DND-41 (cell line): ENCODE data around the gene HIC1.

Source experiments
- ATAC-seq: fragments of 200-7000 bp; cut with Tn5 transposase; 3 replicates; pipeline ENCODE4 v1.9.1; 2021; ENCODE audit warnings: low read depth; ENCODE audit not compliant: insufficient read depth
- DNase-seq: peaks from one replicate; pipeline ENCODE4 v3.0.0-alpha.2; 2020
- H2AFZ ChIP-seq: 2 replicates; pipeline ENCODE4 v1.6.0; 2012; ENCODE audit warnings: low read depth, low read length
- H3K27ac ChIP-seq: 2 replicates; pipeline ENCODE4 v1.5.1; 2012; ENCODE audit warnings: low read length, inconsistent platforms
- H3K27me3 ChIP-seq: fragments of 200-600 bp; sonication (generic); 2 replicates; pipeline ENCODE4 v1.6.0; 2012; ENCODE audit warnings: low read length, mild to moderate bottlenecking, inconsistent platforms; ENCODE audit not compliant: insufficient read depth, poor library complexity
- H3K36me3 ChIP-seq: 2 replicates; pipeline ENCODE4 v1.5.1; 2012; ENCODE audit warnings: low read length, inconsistent platforms; ENCODE audit not compliant: insufficient read depth
- H3K4me1 ChIP-seq: 2 replicates; pipeline ENCODE4 v1.5.1; 2012; ENCODE audit warnings: mild to moderate bottlenecking, low read length; ENCODE audit not compliant: insufficient read depth
- H3K4me2 ChIP-seq: 2 replicates; pipeline ENCODE4 v1.6.0; 2012; ENCODE audit warnings: mild to moderate bottlenecking, moderate library complexity, low read length, inconsistent platforms; ENCODE audit not compliant: insufficient read depth
- H3K4me3 ChIP-seq, 2 experiments: fragments of 200-600 bp in 1 of 2; shearing (Covaris generic) in 1 of 2; 2 replicates each; pipeline ENCODE4 v1.5.1; 2012 to 2016; ENCODE audit warnings: inconsistent platforms in 2 of 2, low read length in 2 of 2, mild to moderate bottlenecking in 2 of 2, low read depth in 1 of 2, moderate library complexity in 1 of 2
- H3K79me2 ChIP-seq: 2 replicates; pipeline ENCODE4 v1.6.0; 2012; ENCODE audit warnings: low read length, inconsistent platforms; ENCODE audit not compliant: insufficient read depth
- H3K9ac ChIP-seq: 2 replicates; pipeline ENCODE4 v1.6.0; 2012; ENCODE audit warnings: low read depth, mild to moderate bottlenecking, inconsistent platforms, low read length, moderate library complexity
- H3K9me3 ChIP-seq: 2 replicates; pipeline ENCODE4 v1.5.1; 2012; ENCODE audit warnings: low read length, moderate library complexity, mild to moderate bottlenecking, inconsistent platforms; ENCODE audit not compliant: insufficient read depth, severe bottlenecking
- H4K20me1 ChIP-seq: 2 replicates; pipeline ENCODE4 v1.6.0; 2012; ENCODE audit warnings: low read length; ENCODE audit not compliant: insufficient read depth
- EZH2 ChIP-seq: IDR thresholded peaks from 3 replicates; pipeline ENCODE4 v1.6.1; 2012; ENCODE audit warnings: borderline replicate concordance, low read depth, mild to moderate bottlenecking, moderate library complexity, low read length, inconsistent platforms; ENCODE audit not compliant: severe bottlenecking
- TF ChIP-seq, protein P1 (sequence below): IDR thresholded peaks from 2 replicates; pipeline ENCODE4 v1.5.1; 2012; ENCODE audit warnings: borderline replicate concordance, low read length, moderate library complexity, mild to moderate bottlenecking; ENCODE audit not compliant: poor library complexity, severe bottlenecking; ENCODE audit errors: extremely low read depth

The HIC1 gene

DNA sequence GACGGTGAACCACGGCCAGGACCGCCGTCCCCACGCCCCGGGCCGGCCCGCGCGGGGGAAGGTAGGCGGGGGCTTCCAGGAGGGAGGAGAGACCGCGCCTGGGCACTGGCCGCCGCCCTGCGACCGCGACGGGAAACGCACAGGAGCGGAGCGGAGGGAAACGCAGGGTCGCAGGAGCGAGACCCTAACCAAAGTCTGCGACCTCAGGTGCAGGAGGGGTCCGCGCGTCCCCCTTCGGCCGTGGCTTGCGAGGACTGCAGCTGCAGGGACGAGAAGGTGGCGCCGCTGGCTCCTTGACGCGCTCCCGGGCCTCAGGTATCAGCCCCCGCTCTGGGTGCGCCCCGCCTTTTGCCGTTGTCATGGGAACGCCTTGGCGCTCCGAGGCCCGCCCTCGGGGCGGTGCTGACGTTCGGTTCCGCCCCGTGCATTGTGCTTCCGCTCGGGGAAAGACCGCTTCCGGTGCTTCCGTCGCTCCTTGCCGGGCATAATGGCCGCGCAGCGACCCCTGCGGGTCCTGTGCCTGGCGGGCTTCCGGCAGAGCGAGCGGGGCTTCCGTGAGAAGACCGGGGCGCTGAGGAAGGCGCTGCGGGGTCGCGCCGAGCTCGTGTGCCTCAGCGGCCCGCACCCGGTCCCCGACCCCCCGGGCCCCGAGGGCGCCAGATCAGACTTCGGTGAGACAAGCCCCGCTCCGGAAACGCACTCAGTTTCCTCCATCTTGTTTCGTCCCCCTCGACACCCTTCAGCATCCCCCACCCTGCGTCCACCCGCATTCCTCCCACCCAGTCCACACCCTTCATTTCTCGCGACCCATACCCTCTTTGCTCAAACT lies 13.1 kb upstream of the HIC1 start, which contains the start of gene OVCA2:
Gene OVCA2 (plus strand): TSS at position 462 of the 829 bp plus-strand sequence. CDS start 26 bp downstream, at position 488.
- Histone ChIP-seq H3K36me3 (peaks cover 59% of the 10 kb centered on the region), H3K79me2 (peaks cover 18% of the 10 kb centered on the region), H3K9ac (peak within 1 kb of the TSS; percentile 75), H3K4me2 (peak within 1 kb of the TSS; percentile 93), H3K9me3 (no peaks in the 10 kb centered on the region), H3K27me3 (no peaks in the 10 kb centered on the region), H4K20me1 (peaks cover 8% of the 10 kb centered on the region; the same call in 1 of the 2 replicates), H3K27ac (peak within 1 kb of the TSS; percentile 94), H3K4me3 (peak within 1 kb of the TSS; percentile 74 to 92), H3K4me1 (peaks cover 21% of the 10 kb centered on the region), H2AFZ (peak within 1 kb of the TSS; percentile 90)
- peak; percentile 94 for ATAC-seq
- TF ChIP-seq, protein P1, sequence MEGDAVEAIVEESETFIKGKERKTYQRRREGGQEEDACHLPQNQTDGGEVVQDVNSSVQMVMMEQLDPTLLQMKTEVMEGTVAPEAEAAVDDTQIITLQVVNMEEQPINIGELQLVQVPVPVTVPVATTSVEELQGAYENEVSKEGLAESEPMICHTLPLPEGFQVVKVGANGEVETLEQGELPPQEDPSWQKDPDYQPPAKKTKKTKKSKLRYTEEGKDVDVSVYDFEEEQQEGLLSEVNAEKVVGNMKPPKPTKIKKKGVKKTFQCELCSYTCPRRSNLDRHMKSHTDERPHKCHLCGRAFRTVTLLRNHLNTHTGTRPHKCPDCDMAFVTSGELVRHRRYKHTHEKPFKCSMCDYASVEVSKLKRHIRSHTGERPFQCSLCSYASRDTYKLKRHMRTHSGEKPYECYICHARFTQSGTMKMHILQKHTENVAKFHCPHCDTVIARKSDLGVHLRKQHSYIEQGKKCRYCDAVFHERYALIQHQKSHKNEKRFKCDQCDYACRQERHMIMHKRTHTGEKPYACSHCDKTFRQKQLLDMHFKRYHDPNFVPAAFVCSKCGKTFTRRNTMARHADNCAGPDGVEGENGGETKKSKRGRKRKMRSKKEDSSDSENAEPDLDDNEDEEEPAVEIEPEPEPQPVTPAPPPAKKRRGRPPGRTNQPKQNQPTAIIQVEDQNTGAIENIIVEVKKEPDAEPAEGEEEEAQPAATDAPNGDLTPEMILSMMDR = peak; percentile 75
- TF ChIP-seq EZH2 = no peak
- peak; percentile 96 for DNase-seq

DNA sequence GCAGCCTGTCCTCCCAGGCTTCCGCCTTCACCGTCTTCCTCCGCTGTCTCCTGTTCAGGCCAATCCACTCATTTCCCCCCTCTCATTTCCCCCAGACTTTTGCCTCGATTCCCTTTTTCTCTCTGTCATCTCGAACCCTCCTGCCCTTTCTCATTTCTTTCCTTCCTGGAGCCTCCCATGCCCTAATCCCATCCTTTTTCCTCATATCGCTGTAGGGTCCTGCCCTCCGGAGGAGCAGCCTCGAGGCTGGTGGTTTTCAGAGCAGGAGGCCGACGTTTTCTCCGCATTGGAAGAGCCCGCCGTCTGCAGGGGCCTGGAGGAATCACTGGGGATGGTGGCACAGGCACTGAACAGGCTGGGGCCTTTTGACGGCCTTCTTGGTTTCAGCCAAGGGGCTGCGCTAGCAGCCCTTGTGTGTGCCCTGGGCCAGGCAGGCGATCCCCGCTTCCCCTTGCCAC lies 12.5 kb upstream of the HIC1 start:
- peak overlapping the region; percentile 75 for H3K9ac ChIP-seq
- ATAC-seq (0 out of 3 replicates have a peak, but pooled peaks have one; percentile 10), DNase-seq (no peak)
- peak overlapping the region; percentile 93 for H3K4me2 ChIP-seq
- no peaks in the 10 kb centered on the region for H3K27me3 ChIP-seq
- peak overlapping the region; percentile 94 for H3K27ac ChIP-seq
- peaks cover 8% of the 10 kb centered on the region; the same call in 1 of the 2 replicates for H4K20me1 ChIP-seq
- no peaks in the 10 kb centered on the region for H3K9me3 ChIP-seq
- H3K4me3 ChIP-seq = peak overlapping the region; percentile 74 to 92
- peaks cover 54% of the 10 kb centered on the region for H3K36me3 ChIP-seq
- peak overlapping the region; percentile 90 for H2AFZ ChIP-seq
- peaks cover 18% of the 10 kb centered on the region for H3K79me2 ChIP-seq
- H3K4me1 ChIP-seq = peaks cover 21% of the 10 kb centered on the region
- TF ChIP-seq, protein P1 = peak; percentile 22
- no peak for TF ChIP-seq EZH2

DNA sequence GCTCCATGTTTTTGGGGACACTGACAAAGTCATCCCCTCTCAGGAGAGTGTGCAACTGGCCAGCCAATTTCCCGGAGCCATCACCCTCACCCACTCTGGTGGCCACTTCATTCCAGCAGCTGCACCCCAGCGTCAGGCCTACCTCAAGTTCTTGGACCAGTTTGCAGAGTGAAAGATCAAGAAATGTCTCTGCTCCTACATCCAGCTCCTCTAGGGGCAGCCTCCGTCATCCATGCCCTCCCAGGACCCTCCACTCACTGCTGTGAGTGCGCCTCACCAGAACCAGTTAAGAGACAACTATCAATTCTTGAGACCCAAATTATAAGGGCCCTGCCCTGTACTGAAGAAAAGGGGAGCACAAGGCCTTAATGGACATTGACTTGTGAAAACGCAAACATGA lies 12.0 kb upstream of the HIC1 start:
- Histone ChIP-seq H3K79me2 (peaks cover 18% of the 10 kb centered on the region), H4K20me1 (peaks cover 8% of the 10 kb centered on the region; the same call in 1 of the 2 replicates), H3K4me2 (peak overlapping the region; percentile 93), H3K9me3 (no peaks in the 10 kb centered on the region), H3K27ac (peak overlapping the region; percentile 94), H3K36me3 (peaks cover 48% of the 10 kb centered on the region), H3K4me1 (peaks cover 21% of the 10 kb centered on the region), H3K27me3 (no peaks in the 10 kb centered on the region), H3K4me3 (peak overlapping the region; percentile 74 to 92; a peak in 3 of 4 replicates), H3K9ac (peak overlapping the region; percentile 75), H2AFZ (no peak overlapping the region)
- ATAC-seq (no peak), DNase-seq (no peak)
- TF ChIP-seq EZH2 = no peak
- TF ChIP-seq, protein P1 = peak; percentile 6
